ENCODE results near the gene SCAF1.

Gene SCAF1

GRCh38 chr19:49700563-49700962 is 58.6 kb downstream of the SCAF1 start:
- no peak for DNase-seq (ENCODE audit: low read depth, low spot score)
- TF ChIP-seq CTCF (IDR thresholded peaks at IDR 0.05; ENCODE audit: low read depth, low read length) = no peak
- in situ Hi-C loops (cut with HindIII; ENCODE audit: low sequenced_read_pairs) = no loop called here
- no peak overlapping the region for H3K4me3 ChIP-seq (ENCODE audit: low read depth, low read length)

- in situ Hi-C loops (cut with HindIII; ENCODE audit: low sequenced_read_pairs) = no loop called here
- H3K4me3 ChIP-seq (ENCODE audit: low read depth, low read length) = no peak overlapping the region
- no peak for TF ChIP-seq CTCF (IDR thresholded peaks at IDR 0.05; ENCODE audit: low read depth, low read length)
- DNase-seq (ENCODE audit: low read depth, low spot score) = no peak
These were observed 59.3 kb downstream of the SCAF1 start for GRCh38 chr19:49701271-49701786.

- no peak for TF ChIP-seq CTCF (IDR thresholded peaks at IDR 0.05; ENCODE audit: low read depth, low read length)
- no peak overlapping the region for H3K4me3 ChIP-seq (ENCODE audit: low read depth, low read length)
- DNase-seq (ENCODE audit: low read depth, low spot score) = no peak
- in situ Hi-C loops (cut with HindIII; ENCODE audit: low sequenced_read_pairs) = no loop called here
These were observed 63.1 kb downstream of the SCAF1 start for GRCh38 chr19:49704888-49705642.

GRCh38 chr19:49705919-49706318 is 63.9 kb downstream of the SCAF1 start:
- in situ Hi-C loops (cut with HindIII; ENCODE audit: low sequenced_read_pairs) = no loop called here
- no peak overlapping the region for H3K4me3 ChIP-seq (ENCODE audit: low read depth, low read length)
- DNase-seq (ENCODE audit: low read depth, low spot score) = no peak
- TF ChIP-seq CTCF (IDR thresholded peaks at IDR 0.05; ENCODE audit: low read depth, low read length) = no peak

Measured in astrocyte of the spinal cord (primary cell).